Ovary (tissue), 9 donors: ENCODE measurements around the gene SLC1A7. TPM values are rescaled to one million over a fixed set of nuclear protein-coding genes. Genes with fewer than 3 reads are reported as not detected.

ENCODE experiments used
- DNase-seq, 5 donors: peaks; one replicate each; pipeline ENCODE4 v3.0.0-alpha.2; 2019 to 2020
- H3K27ac ChIP-seq, 2 donors: fragments of 200-600 bp; one replicate each; pipeline versions ENCODE4 v1.5.1 to v1.8.0; 2019 to 2022
- H3K27me3 ChIP-seq: fragments of 200-600 bp; one replicate; pipeline ENCODE4 v1.8.0; 2022
- H3K36me3 ChIP-seq: fragments of 200-600 bp; sonication (generic); one replicate; pipeline ENCODE4 v1.5.1; 2019
- H3K4me1 ChIP-seq: one replicate; pipeline ENCODE4 v1.8.1; 2013; ENCODE audit warnings: mild to moderate bottlenecking, moderate library complexity; ENCODE audit not compliant: insufficient read depth
- H3K4me3 ChIP-seq: fragments of 200-600 bp; sonication (generic); one replicate; pipeline ENCODE4 v1.5.1; 2017
- H3K9me3 ChIP-seq, 2 donors: fragments of 200-600 bp in 1 of 2; sonication (generic) in 1 of 2; one replicate each; pipeline versions ENCODE4 v1.5.1 to v1.8.1; 2013 to 2019; ENCODE audit warnings: mild to moderate bottlenecking in 1 of 2, moderate library complexity in 1 of 2
- EP300 ChIP-seq: sonication (generic); formaldehyde crosslinking; IDR thresholded peaks from one replicate; pipeline ENCODE4 v1.6.1; 2017; ENCODE audit warnings: antibody characterized with exemption
- POLR2A ChIP-seq: fragments of 450-650 bp; IDR thresholded peaks from one replicate; pipeline ENCODE4 v1.6.1; 2017; ENCODE audit warnings: antibody characterized with exemption, mild to moderate bottlenecking, moderate library complexity
- WGBS, 3 donors: extraction: QIAGEN DNeasy Blood & Tissue Kit in 1 of 3; methylation state at CpG; one replicate each; pipeline versions ENCODE4 v1.1.5 to v1.1.7; 2013 to 2017; 5-methylcytosine and 5-hydroxymethylcytosine counted together
- intact Hi-C, 4 donors: fragments of 100-400 bp; cut with DNase I; formaldehyde crosslinking; loops; one replicate each; pipeline versions ENCODE4 v1.11.0 to v1.15.1; 2022 to 2023
- polyA plus RNA-seq, 2 donors: library from polyadenylated mRNA; stranded (reverse); fragments of 200-250 nt in 1 of 2; fragments of 350-450 nt in 1 of 2; fragmentation: Illumina TruSeq in 1 of 2; extraction: RNeasy Lipid Tissue Mini Kit (QIAGEN cat#74804) in 1 of 2; gene quantifications; one replicate each; pipeline ENCODE4 v1.2.3, GENCODE V29; 2013 to 2014
- total RNA-seq, 7 donors: library from RNA; depleted of rRNA in 2 of 7; stranded (reverse); fragments of >200 nt in 2 of 7; fragmentation: NEBNext Ultra II Directional in 3 of 7; extraction: Animal tissue kit (Norgen Biotek cat#: 25700) in 3 of 7; gene quantifications; one replicate each; pipeline versions ENCODE4 v1.1.0 to v1.2.4, GENCODE V29; 2016 to 2023
- TF ChIP-seq, protein P1 (sequence below), 3 donors: fragments of 450-650 bp in 2 of 3; fragments of 200-600 bp in 1 of 3; IDR thresholded peaks; one replicate each; pipeline versions ENCODE4 v1.5.1 to v1.8.0; 2016 to 2022; ENCODE audit warnings: antibody characterized with exemption in 3 of 3, mild to moderate bottlenecking in 1 of 3
- donor health status: DM: no; HTN: no; CAD: no; lungs with moderate emphysema.
- donor health status: DM: no; HTN: no; CAD: no.
- donor health status: Bipolar disorder and iron deficiency.
- donor health status: DM: yes; HTN: yes; CAD: no.
- donor health status: DM: no; HTN: no; CAD: no.
- donor health status: DM: yes; HTN: yes; CAD: no.

The SLC1A7 gene
- total and polyA plus RNA-seq, 9 donors: 0.25 to 0.28 TPM; not detected in 7

DNA sequence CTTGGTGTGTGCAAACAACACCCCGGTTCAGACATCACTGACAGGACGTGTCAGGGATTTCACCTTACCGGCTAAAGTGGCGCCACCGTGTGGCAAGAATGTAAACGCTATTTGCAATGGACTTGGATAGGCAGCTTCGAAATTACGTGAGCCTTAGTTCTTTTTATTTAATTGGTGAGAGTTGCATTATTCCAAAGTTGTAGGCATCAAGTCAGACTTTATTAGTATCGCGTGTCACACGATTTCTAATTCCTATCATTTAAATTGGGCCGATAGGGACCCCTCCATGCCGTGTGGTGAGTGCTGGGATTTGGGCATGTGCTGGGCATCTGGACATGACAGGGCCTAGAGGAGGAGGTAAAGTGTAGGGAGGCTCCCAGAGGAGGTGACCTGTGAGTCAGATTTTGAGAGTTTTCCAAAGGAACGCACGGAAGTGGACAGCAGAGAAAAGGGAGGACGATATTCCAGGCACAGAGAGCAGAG is 39.7 kb upstream of the SLC1A7 start:
- no peaks in the 10 kb centered on the region for H3K27me3 ChIP-seq
- peak; percentile 85 to 92 (median 88) for DNase-seq
- peaks cover 19% of the 10 kb centered on the region for H3K4me1 ChIP-seq
- no peak for TF ChIP-seq EP300
- TF ChIP-seq, protein P1, sequence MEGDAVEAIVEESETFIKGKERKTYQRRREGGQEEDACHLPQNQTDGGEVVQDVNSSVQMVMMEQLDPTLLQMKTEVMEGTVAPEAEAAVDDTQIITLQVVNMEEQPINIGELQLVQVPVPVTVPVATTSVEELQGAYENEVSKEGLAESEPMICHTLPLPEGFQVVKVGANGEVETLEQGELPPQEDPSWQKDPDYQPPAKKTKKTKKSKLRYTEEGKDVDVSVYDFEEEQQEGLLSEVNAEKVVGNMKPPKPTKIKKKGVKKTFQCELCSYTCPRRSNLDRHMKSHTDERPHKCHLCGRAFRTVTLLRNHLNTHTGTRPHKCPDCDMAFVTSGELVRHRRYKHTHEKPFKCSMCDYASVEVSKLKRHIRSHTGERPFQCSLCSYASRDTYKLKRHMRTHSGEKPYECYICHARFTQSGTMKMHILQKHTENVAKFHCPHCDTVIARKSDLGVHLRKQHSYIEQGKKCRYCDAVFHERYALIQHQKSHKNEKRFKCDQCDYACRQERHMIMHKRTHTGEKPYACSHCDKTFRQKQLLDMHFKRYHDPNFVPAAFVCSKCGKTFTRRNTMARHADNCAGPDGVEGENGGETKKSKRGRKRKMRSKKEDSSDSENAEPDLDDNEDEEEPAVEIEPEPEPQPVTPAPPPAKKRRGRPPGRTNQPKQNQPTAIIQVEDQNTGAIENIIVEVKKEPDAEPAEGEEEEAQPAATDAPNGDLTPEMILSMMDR (IDR thresholded peaks at IDR 0.05): peak; percentile 79 to 94 (median 85)
- WGBS, 3 donors: 10 to 12% (median 11%) methylated on average over 16 of the region's 16 CpGs
- H3K9me3 ChIP-seq: no peaks in the 10 kb centered on the region
- H3K27ac ChIP-seq: peak overlapping the region in 1 of 2 donors; percentile 72
- no peak overlapping the region for H3K4me3 ChIP-seq
- H3K36me3 ChIP-seq: no peaks in the 10 kb centered on the region
- intact Hi-C loops: loop anchor here in 3 of 4 donors (5.0 to 10.0 kb wide), 5 partner anchors 117 to 487 kb away; partner anchors contain the start of genes COA7 (in 1 of the 3), ECHDC2 (in 1 of the 3) and PODN (in 1 of the 3)

DNA sequence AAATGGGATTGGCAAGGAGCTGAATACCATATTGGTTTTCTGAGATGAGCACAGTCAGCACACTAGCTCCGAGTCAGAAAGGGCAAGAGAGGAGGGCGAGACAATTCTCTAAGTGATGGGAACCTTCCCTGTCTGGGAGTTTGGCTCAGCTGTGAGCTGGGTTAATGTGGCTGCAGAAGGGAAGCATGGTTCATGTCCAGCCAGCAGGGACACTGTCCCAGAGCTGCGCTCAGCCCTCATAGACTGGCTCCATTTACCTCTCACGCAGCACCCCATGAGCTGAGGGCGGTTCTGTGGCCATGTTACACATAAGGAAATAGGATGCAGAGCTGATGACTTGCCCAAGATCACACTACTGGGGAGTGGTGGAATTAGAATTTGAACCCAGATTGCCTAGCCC is 38.5 kb upstream of the SLC1A7 start:
- H3K4me1 ChIP-seq: peaks cover 22% of the 10 kb centered on the region
- no peaks in the 10 kb centered on the region for H3K36me3 ChIP-seq
- no peaks in the 10 kb centered on the region for H3K9me3 ChIP-seq
- 88 to 96% (median 95%) methylated on average over 5 of the region's 5 CpGs for WGBS, 3 donors
- no peak overlapping the region for H3K4me3 ChIP-seq
- intact Hi-C loops: loop anchor here in 3 of 4 donors (5.0 to 10.0 kb wide), 5 partner anchors 116 to 486 kb away; partner anchors contain the start of genes COA7 (in 1 of the 3), ECHDC2 (in 1 of the 3) and PODN (in 1 of the 3)
- H3K27ac ChIP-seq: no peak overlapping the region
- TF ChIP-seq, protein P1 (IDR thresholded peaks at IDR 0.05): no peak
- TF ChIP-seq EP300: no peak
- no peak for TF ChIP-seq POLR2A
- no peaks in the 10 kb centered on the region for H3K27me3 ChIP-seq
- no peak for DNase-seq

DNA sequence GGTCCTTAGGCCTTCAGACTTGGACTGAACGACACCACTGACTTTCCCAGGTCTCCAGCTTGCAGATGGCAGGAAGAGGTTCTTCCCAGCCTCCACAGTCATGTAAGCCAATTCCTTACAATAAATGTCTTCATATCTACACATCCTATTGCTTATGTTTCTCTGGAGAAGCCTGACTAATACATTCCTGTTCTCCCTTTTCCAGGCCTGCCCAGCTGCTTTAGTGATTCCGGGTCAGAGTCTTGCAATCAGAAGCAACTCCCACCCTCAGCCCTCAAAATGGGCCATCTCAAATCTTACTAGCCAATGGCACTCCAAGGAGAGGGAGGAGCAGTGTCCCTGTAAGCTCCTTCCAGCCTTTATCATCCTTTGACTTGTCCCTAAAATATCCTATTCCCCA is 37.8 kb upstream of the SLC1A7 start:
- no peak overlapping the region for H3K27ac ChIP-seq
- intact Hi-C loops: loop anchor here in 3 of 4 donors (5.0 to 10.0 kb wide), 5 partner anchors 115 to 485 kb away; partner anchors contain the start of genes COA7 (in 1 of the 3), ECHDC2 (in 1 of the 3) and PODN (in 1 of the 3)
- 51 to 60% (median 59%) methylated on average over 2 of the region's 2 CpGs for WGBS, 3 donors
- TF ChIP-seq EP300: no peak
- H3K36me3 ChIP-seq: no peaks in the 10 kb centered on the region
- peaks cover 22% of the 10 kb centered on the region for H3K4me1 ChIP-seq
- H3K4me3 ChIP-seq: no peak overlapping the region
- no peaks in the 10 kb centered on the region for H3K27me3 ChIP-seq
- no peak for DNase-seq
- no peaks in the 10 kb centered on the region for H3K9me3 ChIP-seq

DNA sequence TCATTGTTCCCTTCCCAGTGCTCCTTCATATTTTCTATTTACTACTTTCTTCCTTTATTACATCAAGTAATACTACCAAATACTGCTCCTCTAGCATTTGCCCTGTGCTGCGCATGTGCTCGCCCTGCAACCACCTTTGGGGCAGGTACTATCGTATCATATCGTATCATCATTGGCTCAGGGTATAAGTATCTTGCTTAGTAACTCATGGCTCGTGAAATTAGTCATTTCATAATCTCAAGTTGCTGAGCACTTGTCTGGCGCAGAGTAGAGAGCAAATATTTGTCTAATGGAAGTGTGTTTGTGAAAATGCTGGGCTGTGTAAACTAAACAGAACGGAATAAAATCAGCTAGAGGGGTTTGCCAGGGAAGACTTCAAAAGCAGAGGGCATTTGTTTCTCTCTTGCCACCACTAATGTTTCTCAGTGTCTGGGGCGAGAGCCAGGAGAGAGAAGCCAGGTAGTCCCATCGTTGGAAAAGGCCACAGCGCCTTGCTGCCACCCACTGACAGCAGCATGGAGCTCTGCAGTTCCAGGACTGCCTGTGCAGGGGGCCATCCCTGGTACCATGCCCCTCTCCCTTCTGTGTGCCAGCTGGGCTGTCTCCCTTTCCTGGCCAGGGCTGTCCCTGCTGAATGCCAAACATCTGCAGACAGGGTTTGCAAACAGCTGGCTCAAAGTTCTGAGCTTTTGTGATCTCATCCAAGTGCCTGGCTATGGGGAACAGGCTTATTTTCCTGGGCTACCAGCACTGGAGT is 34.2 kb upstream of the SLC1A7 start:
- TF ChIP-seq POLR2A (no peak), EP300 (no peak)
- TF ChIP-seq, protein P1 (IDR thresholded peaks at IDR 0.05): no peak
- Histone ChIP-seq H3K27me3 (no peaks in the 10 kb centered on the region), H3K9me3 (no peaks in the 10 kb centered on the region), H3K4me3 (no peak overlapping the region), H3K27ac (no peak overlapping the region), H3K4me1 (peaks cover 11% of the 10 kb centered on the region), H3K36me3 (no peaks in the 10 kb centered on the region)
- DNase-seq: peak in 4 of 5 donors; percentile 43 to 57 (median 48)
- intact Hi-C loops: loop anchor here in 1 of 4 donors (10.0 kb wide), 1 partner anchor 102 kb away; no protein-coding TSS in a partner anchor
- WGBS, 3 donors: 35 to 43% (median 40%) methylated on average over 10 of the region's 10 CpGs
